HL-60/S4 treated with retinoic acid at 250 ng/mL for 4 days and 3 days (cell line): ENCODE measurements around the gene SYT7.

ENCODE experiments used
- in situ Hi-C: fragments of 300-500 bp; cut with MboI; formaldehyde crosslinking; loops from 2 replicates; pipeline ENCODE4 v1.7.0; 2022; ENCODE audit warnings: low sequenced_read_pairs

Gene SYT7

GRCh38 chr11:61609000-61609979 lies 28.4 kb upstream of the SYT7 start:
- in situ Hi-C loops = no loop called here

- in situ Hi-C loops = no loop called here
These were observed 27.2 kb upstream of the SYT7 start for GRCh38 chr11:61607920-61608599.

DNA sequence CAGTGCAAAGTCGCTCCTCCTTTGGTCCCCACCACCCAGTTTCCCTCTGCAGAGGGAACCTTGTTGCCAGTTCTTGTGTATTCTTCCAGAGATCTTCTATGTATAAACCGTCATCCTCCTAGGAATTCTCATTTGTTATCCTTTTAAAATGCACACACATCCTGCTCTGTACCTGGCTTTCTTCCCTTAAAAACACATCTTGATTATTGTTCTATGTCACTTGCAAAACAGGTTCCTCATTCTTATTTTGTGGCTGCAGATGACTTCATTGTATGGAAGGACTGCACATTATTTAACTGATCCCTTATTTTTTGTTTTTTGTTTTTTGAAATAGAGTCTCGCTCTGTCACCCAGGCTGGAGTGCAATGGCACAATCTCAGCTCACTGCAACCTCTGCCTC lies 26.6 kb upstream of the SYT7 start:
- in situ Hi-C loops = no loop called here

DNA sequence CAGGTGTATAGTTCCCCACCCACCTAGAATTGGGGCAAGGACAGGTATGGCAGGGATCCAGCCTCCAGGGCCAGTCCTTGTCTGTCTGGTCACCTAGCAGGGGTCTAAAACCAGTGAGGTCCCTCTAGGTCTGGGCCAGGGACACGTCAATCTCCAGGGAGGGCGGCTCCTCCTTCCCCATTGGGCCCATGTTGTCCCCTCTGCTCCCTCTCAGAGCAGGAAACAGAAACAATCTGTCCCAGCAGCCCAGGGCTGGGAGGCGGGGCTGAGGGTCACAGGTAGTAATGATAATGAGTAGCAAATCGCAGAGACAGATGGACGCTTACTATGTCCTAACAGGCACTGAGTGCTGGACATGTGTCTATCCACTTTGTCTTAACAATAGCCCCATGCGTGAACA lies 22.8 kb upstream of the SYT7 start:
- in situ Hi-C loops = no loop called here

- in situ Hi-C loops = no loop called here
These were observed 22.1 kb upstream of the SYT7 start for GRCh38 chr11:61602775-61603569.

GRCh38 chr11:61601512-61601911 lies 20.6 kb upstream of the SYT7 start:
- in situ Hi-C loops = no loop called here

DNA sequence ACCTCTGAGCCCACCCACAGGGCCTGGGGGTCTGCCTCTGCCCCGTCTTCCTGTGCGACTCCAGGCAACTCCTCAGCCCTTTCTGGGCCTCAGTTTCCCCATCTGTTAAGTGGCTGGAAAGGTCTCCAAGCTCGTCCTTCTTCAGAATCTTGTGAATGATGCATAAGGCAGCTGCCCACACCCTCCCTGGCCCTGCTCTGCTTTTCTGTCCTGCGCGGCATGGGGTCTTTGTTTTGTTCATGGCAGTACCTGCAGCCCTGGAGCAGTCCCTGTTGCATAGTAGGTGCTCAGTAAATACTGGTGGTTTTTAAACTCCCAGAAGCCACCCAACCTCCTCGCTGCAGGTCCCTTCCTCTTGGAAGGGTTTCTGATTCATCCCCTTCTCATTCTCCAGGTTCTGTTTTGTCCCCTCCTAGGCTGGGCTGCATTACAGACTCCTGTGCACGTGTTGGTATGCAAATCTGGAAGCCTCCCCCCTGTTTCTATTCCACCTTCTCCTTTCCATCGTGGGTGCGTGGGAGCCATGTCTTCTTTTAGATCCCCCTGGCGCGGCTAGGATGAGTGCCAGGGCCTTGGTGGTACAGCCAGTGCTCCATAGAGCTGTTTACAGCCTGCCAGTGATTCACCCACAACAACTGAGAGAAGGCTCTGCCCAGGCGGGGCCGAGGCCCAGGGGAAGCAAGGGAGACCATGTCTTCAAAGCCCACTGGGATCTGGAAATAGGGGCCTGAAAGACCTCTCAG lies 19.3 kb upstream of the SYT7 start:
- in situ Hi-C loops = no loop called here

DNA sequence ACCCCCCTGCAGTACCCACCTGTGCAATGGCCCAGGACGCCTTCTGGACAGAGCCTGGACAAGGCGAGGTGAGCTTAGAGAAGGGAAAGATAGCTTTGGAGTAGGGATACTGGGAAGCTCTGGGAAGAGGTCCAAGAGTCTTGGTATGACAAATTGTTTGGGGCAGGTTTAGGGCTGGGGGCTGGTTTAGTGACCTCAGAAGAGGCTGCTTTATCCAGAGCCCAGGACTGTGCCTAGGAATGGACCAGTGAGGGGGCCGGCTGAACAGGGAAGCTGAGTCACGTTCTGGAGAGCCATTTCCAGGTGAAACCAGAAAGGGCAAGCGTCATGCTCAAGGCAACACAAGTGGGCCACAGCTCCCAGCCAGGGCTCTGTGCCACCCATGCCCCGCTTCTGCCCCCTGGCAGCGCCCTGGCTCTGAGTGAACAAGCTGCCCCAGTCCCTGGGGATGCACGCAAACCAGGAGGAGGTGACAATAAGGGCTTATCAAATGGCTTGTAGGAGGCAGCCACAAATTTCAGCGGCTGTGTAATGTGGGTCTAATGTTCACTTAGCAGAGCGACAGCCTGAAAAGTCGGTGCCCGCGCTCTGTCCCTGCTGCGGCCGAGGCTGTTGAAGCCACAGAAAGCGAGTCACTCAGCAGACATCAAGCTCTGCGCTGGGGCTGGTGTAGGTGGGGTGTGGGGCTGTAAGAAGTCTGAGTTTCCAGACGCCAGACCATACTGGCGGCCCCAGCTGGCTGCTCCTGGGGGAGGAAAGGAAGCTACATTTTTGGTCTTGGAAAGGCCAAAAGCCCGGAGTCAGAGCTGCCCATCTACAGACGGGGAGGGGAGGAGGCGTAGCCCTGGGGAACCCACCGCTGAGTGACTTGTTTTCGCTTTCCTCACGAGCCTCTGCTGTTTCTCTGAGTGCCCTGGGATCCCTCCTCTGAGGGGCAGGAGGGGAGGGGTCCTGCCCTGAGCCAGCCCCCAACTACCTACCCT lies 18.3 kb upstream of the SYT7 start:
- in situ Hi-C loops = no loop called here

DNA sequence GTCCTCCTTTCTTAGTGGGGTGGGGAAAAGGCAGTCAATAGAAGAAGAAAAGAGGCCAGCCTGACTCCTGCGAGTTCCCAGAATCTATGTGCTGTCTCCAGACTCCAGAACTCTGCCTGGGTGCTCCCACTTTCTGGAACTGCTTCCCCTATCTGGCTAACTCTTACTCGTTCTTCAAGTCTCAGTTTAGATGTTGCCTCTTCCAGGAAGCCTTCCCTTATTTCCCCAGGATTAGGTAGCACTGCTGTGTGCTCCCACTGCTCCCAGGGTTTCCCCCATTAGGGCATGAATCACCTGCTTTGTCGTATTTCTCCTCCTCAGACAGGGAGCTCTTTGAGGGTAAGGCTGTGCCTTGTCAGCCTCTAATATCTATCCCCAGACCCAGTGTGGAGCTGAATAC lies 17.5 kb upstream of the SYT7 start:
- in situ Hi-C loops = no loop called here

DNA sequence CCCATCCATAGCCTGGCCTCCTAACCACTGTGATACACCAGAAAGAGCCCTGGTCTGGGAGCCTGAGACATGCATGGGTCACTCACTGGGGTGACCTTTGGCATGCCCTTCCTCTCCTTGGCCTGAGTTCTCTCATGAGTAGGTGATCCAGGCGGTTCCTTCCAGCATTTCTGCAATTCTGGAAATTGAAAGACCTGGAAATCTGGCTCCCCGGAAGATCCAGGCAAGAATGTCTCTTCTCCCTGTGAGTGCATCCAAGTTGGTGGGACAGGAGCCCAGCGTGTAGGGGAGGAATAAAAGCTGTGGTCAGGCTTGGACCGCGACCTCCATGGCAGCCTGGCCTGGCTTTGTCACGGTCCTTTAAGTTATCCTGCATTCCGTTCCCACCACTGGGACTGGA lies 16.1 kb upstream of the SYT7 start:
- in situ Hi-C loops = no loop called here

DNA sequence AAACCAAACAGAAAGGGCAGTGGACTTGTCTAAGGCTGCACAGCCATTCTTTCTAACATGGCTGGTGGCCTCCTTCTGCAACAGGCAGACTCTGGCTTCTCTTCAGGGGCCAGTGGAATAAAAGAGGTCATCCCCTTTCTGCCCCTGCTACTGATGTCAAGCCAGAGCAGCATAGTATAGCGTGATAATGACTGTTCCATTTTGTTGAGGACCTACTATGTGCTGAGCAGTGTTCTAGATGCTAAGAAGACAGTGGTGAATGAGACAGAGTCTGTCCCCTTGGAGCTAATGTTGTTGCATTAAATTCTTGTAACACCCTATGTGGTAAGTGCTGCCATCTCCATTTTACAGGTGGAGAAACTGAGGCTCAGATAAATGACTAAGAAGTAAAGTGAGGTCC lies 15.7 kb upstream of the SYT7 start:
- in situ Hi-C loops = no loop called here

DNA sequence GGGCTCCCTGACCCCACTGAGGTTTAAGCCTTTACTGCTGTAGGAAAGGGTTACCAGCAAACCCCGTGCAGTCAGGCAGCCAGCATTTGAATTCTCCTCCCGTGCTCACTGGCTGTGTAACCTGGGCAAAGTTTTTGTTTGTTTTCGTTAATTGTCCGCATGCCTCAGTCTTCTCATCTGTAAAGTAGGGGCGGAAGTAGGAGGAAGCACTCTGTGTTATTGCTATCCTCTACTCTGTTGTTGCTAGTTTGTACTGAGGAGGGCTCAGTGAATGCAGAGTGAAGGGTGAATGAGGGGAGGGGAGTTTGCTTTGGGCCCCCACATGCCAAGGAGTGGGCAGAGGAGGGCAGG lies 14.0 kb upstream of the SYT7 start:
- in situ Hi-C loops = no loop called here

DNA sequence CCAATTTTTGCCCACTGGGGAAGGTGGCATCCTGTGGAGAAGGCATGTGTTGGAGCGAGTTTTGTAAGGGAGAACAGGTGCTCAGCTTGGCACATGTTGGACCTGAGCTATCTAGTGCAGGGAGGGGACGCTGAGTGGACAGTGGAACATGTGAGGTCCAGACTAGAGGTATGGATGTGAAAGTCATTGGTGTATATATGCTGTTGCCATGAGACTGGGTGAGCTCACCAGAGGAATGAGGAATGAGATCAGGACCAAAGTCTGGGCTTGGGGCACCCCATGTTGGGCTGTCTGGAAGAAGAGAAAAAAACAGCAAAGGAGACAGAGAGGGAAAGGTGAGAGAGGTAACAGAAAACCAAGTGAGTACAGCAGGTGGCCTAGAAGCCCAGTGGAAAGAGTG lies 12.3 kb upstream of the SYT7 start:
- in situ Hi-C loops = no loop called here

GRCh38 chr11:61592176-61592575 lies 11.3 kb upstream of the SYT7 start:
- in situ Hi-C loops = no loop called here

- in situ Hi-C loops = no loop called here
These were observed 9.1 kb upstream of the SYT7 start for GRCh38 chr11:61589961-61590360.

GRCh38 chr11:61588728-61589191 lies 7.9 kb upstream of the SYT7 start:
- in situ Hi-C loops = no loop called here

DNA sequence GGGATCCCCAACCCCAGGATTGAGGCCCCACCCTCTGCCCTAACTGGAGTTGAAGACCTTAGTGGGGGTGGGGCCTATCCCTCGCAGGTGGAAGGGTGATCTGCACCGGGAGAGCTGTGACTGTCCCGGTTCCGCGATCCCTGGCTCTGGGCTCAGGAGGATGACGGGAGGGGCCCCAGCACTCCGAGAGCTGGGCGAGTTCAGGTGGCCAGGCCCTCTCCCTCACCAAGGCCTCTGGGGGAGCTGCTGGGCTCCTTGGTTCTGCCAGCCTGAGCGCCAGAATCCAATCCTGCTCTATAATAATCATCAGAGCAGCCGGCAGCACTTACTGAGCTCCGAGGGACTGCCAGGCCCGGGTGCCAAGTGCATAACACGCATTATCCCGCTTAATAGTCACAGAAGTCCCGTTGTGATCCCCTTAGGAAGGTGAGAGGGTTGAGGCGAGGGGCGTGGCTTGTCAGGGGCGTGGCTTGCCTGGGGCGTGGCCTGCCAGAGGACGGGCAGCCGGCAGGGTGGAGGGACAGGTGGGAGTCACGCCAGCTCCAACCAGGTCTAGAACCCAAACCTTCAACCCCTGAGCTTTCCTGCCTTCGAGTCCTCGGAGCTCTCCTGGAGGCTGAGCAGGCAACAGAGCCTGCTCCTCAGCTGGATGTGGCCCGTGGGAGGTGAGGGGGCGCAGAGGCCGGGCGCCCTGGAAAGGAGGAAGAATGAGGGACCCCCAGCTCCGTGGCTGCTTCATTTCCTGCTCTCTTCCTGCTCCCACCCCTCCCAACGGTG lies 7.3 kb upstream of the SYT7 start:
- in situ Hi-C loops = no loop called here

DNA sequence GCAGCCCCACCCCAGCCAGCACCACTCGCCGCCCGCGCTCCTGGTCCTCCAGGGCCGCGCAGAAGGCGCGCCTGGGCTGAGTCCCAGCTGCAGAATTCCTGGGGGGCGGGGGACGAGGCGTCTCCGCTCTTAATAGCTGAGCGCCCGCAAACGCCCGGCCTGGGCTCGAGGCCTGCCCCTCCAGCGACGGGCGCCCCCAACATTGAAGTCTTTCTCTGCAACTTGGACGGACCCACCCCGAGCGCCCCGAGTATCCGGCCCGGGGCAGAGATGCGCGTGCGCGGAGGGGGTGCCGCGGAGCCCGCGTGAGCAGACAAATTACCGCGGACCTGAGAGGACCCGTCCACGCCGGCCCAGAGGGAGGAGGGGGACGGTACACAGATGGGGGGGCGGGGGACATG lies 6.7 kb upstream of the SYT7 start:
- in situ Hi-C loops = no loop called here
